ENCODE measurements around the gene ARHGEF10L.

Gene ARHGEF10L

GRCh38 chr1:17591814-17592430 lies 52.4 kb downstream of the ARHGEF10L start:
- FAIRE-seq: no peak

GRCh38 chr1:17594026-17594425 lies 54.5 kb downstream of the ARHGEF10L start:
- DNase-seq (ENCODE audit: low spot score): no peak
- FAIRE-seq: no peak

More at GRCh38 chr1:17591814-17592430, 52.4 kb downstream of the ARHGEF10L start:
- DNase-seq (ENCODE audit: low spot score): no peak

DNA sequence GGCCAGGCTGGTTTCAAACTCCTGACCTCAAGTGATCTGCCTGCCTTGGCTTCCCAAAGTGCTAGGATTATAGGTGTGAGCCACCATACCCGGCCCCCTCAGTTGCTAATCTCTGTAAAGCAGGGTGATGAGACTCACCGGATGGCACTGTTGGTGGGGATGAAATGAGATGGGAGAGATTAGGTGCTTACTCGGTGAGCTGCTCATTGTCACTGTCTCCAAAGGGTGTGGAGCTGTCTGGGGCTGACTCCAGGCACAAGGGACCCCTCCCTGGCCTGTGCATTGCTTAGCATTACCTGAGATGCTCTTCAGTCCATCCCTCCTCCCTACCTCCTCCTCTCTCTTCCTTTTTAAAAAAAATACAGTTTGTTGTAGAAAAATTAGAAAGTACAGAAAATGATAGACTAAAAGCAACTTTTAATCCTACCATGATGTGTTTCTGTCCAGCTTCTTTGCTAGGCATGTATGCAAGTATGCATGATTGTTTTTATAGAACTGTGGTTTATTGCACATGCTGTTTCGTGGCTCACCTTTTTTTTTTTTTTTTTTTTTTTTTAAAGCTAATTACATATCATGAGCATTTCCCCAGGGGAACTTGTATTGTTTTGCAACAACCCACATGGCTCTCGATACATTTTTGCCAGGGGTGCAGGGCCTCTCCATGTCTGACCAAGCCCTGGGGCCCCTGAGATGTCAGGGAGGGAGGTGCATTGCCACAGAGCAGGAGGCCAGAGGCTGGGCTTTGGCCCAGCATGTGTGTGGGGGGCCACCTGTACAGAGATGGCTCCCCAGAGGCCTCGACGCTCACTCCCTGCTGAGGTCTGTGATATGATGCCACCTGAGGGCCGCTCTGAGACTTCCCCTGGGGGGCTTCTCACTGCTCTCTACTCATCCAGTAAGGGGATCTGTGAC lies 55.4 kb downstream of the ARHGEF10L start:
- DNase-seq (ENCODE audit: low spot score) (no peak), FAIRE-seq (no peak)

GRCh38 chr1:17595602-17595925 lies 56.1 kb downstream of the ARHGEF10L start:
- FAIRE-seq (no peak), DNase-seq (ENCODE audit: low spot score) (no peak)

DNA sequence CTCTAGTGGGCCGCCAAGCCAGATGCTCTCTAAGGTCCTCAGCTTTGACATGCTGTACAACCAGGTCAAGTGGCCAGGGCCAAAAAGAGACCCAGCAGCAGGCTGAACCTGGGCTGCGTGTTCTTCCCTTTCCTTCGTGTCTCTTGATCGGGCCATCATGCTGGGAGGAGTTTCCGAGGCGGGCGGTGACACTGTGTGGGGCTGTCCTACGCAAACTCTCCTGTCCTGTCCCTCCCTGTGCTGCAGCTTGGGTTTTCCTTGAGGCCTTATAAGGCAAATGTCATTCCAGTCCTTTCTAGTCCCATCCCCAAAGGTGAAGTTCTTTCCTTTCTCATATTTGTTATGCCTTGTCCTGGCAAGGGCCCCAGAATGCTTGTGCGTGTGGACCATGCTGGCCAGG lies 56.7 kb downstream of the ARHGEF10L start:
- FAIRE-seq (no peak), DNase-seq (ENCODE audit: low spot score) (no peak)

DNA sequence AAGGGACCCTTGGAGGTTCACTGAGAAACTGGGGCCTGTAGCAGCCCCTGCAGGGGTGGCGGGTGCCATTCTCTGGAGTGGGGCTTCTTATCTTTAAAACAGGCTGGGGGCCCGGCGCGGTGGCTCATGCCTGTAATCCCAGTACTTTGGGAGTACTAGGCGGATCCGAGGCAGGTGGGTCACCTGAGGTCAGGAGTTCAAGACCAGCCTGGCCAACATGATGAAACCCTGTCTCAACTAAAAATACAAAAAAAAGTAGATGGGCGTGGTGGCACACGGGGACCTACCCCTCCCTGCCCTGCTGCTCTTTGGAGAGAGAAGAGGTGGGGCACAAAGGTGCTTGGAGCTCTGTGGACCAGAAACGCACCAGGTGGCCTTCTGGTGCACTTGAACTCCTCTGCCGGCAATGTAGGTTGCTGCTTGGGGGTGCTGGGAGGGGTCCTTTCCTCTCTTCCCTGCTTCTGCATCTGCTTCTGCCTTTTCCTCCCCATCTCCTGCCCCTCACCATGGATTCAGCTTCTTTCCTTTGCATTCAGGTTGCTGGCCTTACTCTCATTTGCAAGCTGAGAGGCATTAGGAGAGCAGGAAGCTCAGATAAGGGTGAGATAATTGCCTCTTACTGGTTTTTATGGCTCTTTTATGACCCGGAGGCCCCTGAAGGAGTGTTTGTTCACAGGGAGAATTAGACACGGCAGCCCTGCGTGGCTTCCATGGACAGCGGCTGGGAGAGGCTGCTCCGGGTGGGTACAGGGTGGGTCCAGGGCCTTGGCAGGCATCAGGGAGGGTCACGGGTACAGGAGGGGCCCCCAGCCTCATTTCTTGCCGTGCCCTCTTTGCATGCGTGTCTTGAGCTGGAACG lies 57.4 kb downstream of the ARHGEF10L start:
- no peak for DNase-seq (ENCODE audit: low spot score)
- no peak for FAIRE-seq

DNA sequence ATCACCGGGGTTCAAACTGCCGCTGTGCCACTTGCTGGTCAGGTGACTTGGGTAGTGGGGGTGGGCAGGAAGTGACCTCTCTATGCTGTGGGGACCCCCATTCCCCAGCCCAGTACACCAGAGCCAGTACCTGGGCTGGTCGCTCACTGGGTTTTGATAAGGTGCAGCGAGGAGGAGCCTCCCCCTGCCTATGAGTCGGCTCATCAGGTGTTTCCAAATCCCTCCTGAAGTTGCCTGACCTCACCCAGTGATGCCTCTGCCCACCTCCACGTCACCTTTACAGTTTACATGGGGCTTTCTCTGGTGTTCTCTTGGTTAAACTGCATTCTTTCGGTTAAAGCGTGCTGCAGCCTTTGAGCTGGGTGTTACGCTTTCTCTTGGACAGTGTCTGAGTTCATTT lies 58.2 kb downstream of the ARHGEF10L start:
- no peak for DNase-seq (ENCODE audit: low spot score)
- no peak for FAIRE-seq

DNA sequence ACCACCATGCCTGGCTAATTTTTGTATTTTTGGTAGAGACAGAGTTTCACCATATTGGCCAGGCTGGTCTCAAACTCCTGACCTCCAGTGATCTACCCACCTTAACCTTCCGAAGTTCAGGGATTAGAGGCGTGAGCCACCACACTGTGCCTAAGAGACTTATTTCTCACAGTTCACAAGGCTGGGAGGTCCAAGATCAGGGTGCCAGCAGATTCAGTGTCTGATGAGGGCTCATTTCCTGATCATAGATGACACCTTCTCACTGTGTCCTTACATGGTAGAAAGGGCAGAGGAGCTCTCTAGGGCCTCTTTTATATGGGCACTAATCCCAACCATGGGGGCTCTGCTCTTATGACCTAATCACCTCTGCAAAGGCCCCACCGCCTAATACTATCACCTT lies 58.8 kb downstream of the ARHGEF10L start:
- DNase-seq (ENCODE audit: low spot score) (no peak), FAIRE-seq (no peak)

DNA sequence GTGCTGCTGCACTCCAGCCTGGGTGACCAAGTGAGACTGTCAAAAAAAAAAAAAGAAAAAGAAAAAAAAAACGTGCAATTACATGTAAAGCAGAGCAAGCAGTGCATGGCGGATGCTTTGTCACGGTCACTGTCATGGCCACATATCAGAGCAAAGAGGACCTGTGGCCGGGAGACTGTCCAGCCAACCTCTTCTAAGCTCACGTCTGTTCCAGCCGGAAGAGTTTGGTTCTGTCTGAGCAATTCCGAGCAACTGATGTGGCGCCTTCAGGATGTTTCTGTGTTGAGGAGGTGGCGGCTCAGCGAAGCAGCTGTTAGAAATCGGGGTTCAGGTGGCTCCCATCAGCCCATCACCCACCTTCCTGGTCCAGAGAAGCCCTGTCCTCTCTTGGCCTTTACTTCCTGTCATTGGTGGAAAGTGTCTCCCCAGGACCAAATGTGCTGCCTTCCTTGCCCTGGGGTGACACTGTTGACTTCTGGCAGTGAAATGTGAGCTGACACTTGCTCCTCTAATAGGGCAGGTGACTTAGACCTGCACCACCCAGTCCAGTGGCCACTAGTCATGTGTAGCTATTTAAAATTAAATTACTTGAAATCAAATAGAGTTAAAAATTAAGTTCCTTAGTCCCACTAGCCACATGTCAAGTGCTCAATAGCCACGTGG lies 59.9 kb downstream of the ARHGEF10L start:
- FAIRE-seq: no peak
- no peak for DNase-seq (ENCODE audit: low spot score)

DNA sequence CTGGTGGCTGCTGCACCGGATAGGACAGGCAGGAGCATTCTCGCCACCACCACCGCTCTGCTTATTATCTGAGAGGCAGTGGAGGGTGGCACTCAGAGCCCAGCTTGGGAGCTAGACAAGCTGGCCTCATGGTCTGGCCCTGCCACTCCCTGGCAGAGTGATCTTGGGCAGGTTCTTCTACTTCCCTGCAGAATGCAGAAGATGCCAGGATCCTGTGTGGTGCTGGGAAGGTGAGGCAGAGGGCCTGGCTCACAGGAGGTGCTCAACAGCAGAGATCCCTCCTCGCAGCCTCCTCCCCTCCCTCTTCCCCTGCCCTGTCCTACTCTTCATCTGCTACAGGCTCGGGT lies 60.4 kb downstream of the ARHGEF10L start:
- no peak for FAIRE-seq
- no peak for DNase-seq (ENCODE audit: low spot score)

DNA sequence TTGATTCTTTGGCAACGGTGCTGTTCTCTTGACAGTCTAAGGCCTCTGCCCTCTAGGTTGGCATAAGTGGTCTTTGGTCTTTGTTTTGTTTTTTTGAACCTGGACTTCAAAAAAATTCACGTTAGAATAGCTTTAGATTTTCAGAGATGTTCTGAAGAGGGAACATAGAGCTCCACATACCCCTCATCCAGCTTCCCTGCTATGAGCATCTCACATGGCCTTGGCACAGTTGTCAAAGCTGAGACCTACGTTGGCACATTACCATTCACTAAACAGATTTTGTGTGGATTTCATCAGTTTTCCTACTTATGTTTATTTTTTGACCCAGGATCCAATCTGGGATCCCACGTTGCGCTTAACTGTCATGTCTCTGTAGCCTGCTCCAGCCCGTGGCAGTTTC lies 60.8 kb downstream of the ARHGEF10L start:
- FAIRE-seq (no peak), DNase-seq (ENCODE audit: low spot score) (no peak)

- FAIRE-seq (no peak), DNase-seq (ENCODE audit: low spot score) (no peak)
Measured at GRCh38 chr1:17601643-17602382, 62.3 kb downstream of the ARHGEF10L start.

GRCh38 chr1:17603091-17603841 lies 63.8 kb downstream of the ARHGEF10L start:
- FAIRE-seq (no peak), DNase-seq (ENCODE audit: low spot score) (no peak)

- no peak for FAIRE-seq
- no peak for DNase-seq (ENCODE audit: low spot score)
Measured at GRCh38 chr1:17605582-17606344, 66.3 kb downstream of the ARHGEF10L start.

GRCh38 chr1:17606826-17607440 lies 67.4 kb downstream of the ARHGEF10L start:
- DNase-seq (ENCODE audit: low spot score) (peak; percentile 66), FAIRE-seq (no peak)

GRCh38 chr1:17607644-17608581 lies 68.4 kb downstream of the ARHGEF10L start:
- DNase-seq (ENCODE audit: low spot score) (no peak), FAIRE-seq (no peak)

DNA sequence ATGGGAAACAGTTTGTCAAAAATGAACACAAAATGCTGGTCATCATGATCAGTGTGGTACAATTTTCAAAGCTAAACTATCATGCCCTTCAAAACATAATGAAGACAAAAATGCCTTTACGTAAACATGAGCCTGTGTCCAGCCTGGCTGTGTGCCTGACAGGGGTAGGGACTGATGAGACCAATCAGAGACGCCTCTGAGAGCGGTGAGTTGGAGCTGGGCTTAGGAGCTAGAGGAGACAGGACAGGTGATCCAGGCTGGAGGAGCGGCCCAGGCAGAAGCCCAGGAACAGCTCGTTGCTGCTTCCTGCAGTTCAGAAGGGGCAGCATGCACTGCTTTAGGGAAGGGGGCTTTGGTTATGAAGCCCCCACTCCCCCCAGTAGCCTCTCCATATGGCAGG lies 70.0 kb downstream of the ARHGEF10L start:
- DNase-seq (ENCODE audit: low spot score) (no peak), FAIRE-seq (no peak)

GRCh38 chr1:17610085-17610484 lies 70.6 kb downstream of the ARHGEF10L start:
- no peak for FAIRE-seq
- DNase-seq (ENCODE audit: low spot score): no peak

All from urothelium cell line (cell line).